ENCODE measurements around the gene RASA3. TPM values are rescaled to one million over a fixed set of nuclear protein-coding genes. Genes with fewer than 3 reads are reported as not detected.
A peak's percentile ranks its signal among the peaks of the same experiment; 100 is the strongest.

The RASA3 gene
- total RNA-seq, 3 donors from 2014 or later (not counting 1 experiment from before 2014, with no cell fraction given), result 252 to 277 (median 274) TPM

DNA sequence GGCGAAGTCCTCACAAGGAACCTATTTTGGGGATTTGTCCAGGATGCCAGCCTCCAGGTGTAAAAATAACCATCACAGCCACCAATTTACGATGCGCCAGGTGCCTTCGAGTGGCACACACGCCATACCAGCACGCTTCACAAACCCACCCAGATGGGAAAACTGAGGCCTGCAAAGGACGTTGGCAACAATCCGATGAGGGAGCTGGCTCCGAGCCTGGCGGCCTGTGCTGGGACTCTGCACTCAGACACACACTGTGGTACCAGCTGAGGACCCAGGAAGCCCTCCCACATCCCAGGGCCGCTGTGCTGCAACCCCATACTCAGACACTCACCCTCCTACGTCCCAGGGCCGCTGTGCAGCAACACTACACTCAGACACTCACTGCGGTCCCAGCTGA lies 93.5 kb downstream of the RASA3 start:
- H3K36me3 Mint-ChIP-seq, result no peaks in the 10 kb centered on the region
- ATAC-seq (no peak), DNase-seq (no peak)
- peaks cover 59% of the 10 kb centered on the region for H3K4me1 ChIP-seq (ENCODE audit: control insufficient read depth, insufficient read depth, low read length)
- peak overlapping the region; percentile 58 to 67 for H3K27ac Mint-ChIP-seq
- peaks cover 57 to 68% of the 10 kb centered on the region in 2 donors for H3K4me1 Mint-ChIP-seq
- no peaks in the 10 kb centered on the region for H3K27me3 Mint-ChIP-seq (ENCODE audit: low read depth in 2 of 2)
- H3K4me3 ChIP-seq (ENCODE audit: low read length), result no peak overlapping the region
- H3K27ac ChIP-seq (ENCODE audit: low read length), result no peak overlapping the region
- intact Hi-C loops (cut with micrococcal nuclease), result no loop called here
- H3K27me3 ChIP-seq (ENCODE audit: control insufficient read depth, insufficient read depth, low read length), result no peaks in the 10 kb centered on the region
- TF ChIP-seq, protein P1, sequence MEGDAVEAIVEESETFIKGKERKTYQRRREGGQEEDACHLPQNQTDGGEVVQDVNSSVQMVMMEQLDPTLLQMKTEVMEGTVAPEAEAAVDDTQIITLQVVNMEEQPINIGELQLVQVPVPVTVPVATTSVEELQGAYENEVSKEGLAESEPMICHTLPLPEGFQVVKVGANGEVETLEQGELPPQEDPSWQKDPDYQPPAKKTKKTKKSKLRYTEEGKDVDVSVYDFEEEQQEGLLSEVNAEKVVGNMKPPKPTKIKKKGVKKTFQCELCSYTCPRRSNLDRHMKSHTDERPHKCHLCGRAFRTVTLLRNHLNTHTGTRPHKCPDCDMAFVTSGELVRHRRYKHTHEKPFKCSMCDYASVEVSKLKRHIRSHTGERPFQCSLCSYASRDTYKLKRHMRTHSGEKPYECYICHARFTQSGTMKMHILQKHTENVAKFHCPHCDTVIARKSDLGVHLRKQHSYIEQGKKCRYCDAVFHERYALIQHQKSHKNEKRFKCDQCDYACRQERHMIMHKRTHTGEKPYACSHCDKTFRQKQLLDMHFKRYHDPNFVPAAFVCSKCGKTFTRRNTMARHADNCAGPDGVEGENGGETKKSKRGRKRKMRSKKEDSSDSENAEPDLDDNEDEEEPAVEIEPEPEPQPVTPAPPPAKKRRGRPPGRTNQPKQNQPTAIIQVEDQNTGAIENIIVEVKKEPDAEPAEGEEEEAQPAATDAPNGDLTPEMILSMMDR (IDR thresholded peaks at IDR 0.05), result no peak
- peaks cover 71% of the 10 kb centered on the region for H3K36me3 ChIP-seq (ENCODE audit: control insufficient read depth, insufficient read depth, low read length)
- WGBS (ENCODE audit: insufficient coverage), result 89% methylated on average over 14 of the region's 14 CpGs
- no peaks in the 10 kb centered on the region for H3K9me3 Mint-ChIP-seq
- no peak overlapping the region for H3K4me3 Mint-ChIP-seq
- no peaks in the 10 kb centered on the region for H3K9me3 ChIP-seq (ENCODE audit: control insufficient read depth, insufficient read depth, low read length)

DNA sequence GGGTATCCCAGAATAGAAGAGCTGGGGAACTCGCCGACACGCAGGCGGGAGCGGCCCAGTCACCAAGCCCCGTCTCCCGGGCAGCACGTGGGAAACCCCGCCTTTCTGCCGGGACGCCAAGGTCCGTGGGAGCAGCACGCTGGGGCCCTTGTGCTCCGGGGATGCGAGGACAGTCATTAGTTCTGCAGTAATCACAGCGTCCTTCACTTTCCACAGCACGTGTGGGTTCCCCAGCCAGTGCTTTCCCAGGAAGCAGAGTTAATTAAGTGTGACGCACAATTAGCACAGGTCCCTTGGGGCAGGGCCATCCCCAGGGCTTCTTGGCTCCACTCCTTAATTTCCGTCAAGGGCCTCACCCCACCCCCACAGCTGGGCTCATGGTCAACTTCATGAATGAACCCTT lies 94.2 kb downstream of the RASA3 start:
- no peaks in the 10 kb centered on the region for H3K27me3 Mint-ChIP-seq (ENCODE audit: low read depth in 2 of 2)
- WGBS (ENCODE audit: insufficient coverage), result 92% methylated on average over 19 of the region's 19 CpGs
- no peaks in the 10 kb centered on the region for H3K27me3 ChIP-seq (ENCODE audit: control insufficient read depth, insufficient read depth, low read length)
- DNase-seq (no peak), ATAC-seq (no peak)
- peaks cover 63% of the 10 kb centered on the region for H3K4me1 ChIP-seq (ENCODE audit: control insufficient read depth, insufficient read depth, low read length)
- peaks cover 53 to 71% of the 10 kb centered on the region in 2 donors for H3K4me1 Mint-ChIP-seq
- no peaks in the 10 kb centered on the region for H3K9me3 Mint-ChIP-seq
- intact Hi-C loops (cut with micrococcal nuclease), result no loop called here
- H3K4me3 Mint-ChIP-seq, result no peak overlapping the region
- H3K36me3 Mint-ChIP-seq, result no peaks in the 10 kb centered on the region
- no peak overlapping the region for H3K4me3 ChIP-seq (ENCODE audit: low read length)
- TF ChIP-seq, protein P1 (IDR thresholded peaks at IDR 0.05), result no peak
- peaks cover 76% of the 10 kb centered on the region for H3K36me3 ChIP-seq (ENCODE audit: control insufficient read depth, insufficient read depth, low read length)
- no peak overlapping the region for H3K27ac ChIP-seq (ENCODE audit: low read length)
- H3K27ac Mint-ChIP-seq, result peak overlapping the region; percentile 16 to 61
- no peaks in the 10 kb centered on the region for H3K9me3 ChIP-seq (ENCODE audit: control insufficient read depth, insufficient read depth, low read length)

DNA sequence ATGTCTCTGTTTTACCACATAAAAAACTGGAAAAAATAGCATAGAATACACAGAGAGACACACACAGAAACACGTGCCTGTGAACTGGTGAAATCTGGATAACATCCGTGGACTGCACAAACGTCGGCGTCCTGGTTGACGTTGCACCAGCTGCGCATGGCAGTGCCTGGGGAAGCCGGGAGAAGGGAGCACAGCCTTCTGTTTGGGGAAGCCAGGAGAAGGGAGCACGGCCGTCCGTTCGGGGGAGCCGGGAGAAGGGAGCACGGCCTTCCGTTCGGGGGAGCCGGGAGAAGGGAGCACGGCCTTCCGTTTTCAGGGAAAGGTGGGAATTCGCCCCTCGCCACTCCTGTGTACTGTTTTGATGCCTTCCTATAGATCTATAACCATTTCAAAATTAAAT lies 94.7 kb downstream of the RASA3 start:
- Mint-ChIP-seq H3K27ac (peak overlapping the region; percentile 39 to 61), H3K4me1 (peaks cover 47 to 65% of the 10 kb centered on the region in 2 donors), H3K4me3 (no peak overlapping the region), H3K9me3 (no peaks in the 10 kb centered on the region), H3K36me3 (no peaks in the 10 kb centered on the region), H3K27me3 (ENCODE audit: low read depth in 2 of 2) (no peaks in the 10 kb centered on the region)
- Histone ChIP-seq H3K27ac (ENCODE audit: low read length) (no peak overlapping the region), H3K9me3 (ENCODE audit: control insufficient read depth, insufficient read depth, low read length) (no peaks in the 10 kb centered on the region), H3K27me3 (ENCODE audit: control insufficient read depth, insufficient read depth, low read length) (no peaks in the 10 kb centered on the region), H3K4me1 (ENCODE audit: control insufficient read depth, insufficient read depth, low read length) (peaks cover 62% of the 10 kb centered on the region), H3K36me3 (ENCODE audit: control insufficient read depth, insufficient read depth, low read length) (peaks cover 72% of the 10 kb centered on the region), H3K4me3 (ENCODE audit: low read length) (no peak overlapping the region)
- TF ChIP-seq, protein P1 (IDR thresholded peaks at IDR 0.05), result no peak
- intact Hi-C loops (cut with micrococcal nuclease), result no loop called here
- ATAC-seq, result no peak
- no peak for DNase-seq
- WGBS (ENCODE audit: insufficient coverage), result 94% methylated on average over 17 of the region's 21 CpGs

All from natural killer cell (primary cell).